SKM-1 (cell line): ENCODE data around the gene SARDH.

ENCODE experiments used
- DNase-seq: peaks from one replicate; lab custom pipeline; 2025; ENCODE audit not compliant: unreplicated experiment; lab: John Stamatoyannopoulos, UW

The SARDH gene, protein sequence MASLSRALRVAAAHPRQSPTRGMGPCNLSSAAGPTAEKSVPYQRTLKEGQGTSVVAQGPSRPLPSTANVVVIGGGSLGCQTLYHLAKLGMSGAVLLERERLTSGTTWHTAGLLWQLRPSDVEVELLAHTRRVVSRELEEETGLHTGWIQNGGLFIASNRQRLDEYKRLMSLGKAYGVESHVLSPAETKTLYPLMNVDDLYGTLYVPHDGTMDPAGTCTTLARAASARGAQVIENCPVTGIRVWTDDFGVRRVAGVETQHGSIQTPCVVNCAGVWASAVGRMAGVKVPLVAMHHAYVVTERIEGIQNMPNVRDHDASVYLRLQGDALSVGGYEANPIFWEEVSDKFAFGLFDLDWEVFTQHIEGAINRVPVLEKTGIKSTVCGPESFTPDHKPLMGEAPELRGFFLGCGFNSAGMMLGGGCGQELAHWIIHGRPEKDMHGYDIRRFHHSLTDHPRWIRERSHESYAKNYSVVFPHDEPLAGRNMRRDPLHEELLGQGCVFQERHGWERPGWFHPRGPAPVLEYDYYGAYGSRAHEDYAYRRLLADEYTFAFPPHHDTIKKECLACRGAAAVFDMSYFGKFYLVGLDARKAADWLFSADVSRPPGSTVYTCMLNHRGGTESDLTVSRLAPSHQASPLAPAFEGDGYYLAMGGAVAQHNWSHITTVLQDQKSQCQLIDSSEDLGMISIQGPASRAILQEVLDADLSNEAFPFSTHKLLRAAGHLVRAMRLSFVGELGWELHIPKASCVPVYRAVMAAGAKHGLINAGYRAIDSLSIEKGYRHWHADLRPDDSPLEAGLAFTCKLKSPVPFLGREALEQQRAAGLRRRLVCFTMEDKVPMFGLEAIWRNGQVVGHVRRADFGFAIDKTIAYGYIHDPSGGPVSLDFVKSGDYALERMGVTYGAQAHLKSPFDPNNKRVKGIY

DNA sequence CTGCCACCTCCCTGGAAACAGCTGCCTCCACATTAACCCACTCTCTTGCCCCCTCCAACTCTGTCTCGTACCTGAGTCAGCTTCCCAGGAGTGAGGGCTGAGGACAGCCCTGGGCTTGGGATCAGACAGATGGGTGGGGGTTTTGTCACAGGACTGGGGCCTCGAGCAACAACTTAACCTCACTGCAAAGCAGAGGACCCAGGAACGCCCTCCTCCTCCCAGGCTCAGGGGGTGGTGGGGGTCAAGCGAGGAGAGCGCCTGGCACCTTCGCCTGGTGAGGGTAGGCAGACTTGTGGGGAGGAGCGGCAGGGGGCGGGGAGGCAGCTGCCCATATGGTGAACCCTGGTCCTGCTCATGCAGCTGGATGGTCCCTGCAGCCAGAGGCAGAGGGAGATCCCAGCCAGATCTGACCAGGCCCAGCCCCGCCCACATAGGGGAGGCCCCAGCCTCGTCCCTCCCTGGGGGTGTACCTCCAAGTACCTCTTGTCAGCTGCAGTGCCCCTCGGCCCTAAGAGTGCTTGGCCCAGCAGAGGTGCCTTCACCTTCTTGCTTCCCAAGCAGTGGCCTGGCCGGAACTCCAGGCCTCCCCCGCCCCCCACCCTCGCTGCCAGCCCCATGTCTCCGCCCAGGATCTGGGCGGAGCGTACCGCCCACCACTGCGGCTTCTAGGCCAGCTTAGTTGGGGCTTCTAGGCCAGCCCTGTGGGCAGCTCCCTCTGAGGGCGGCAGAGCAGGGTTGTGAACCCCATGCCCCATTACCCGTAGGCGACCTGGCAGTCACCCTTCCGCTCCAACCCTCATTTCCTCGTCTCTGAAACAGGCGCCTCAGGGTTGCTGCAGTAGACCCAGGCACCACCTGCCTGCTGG lies at the start of gene SARDH:
TSS of gene SARDH (minus strand) at position 579 of the 866 bp plus-strand sequence. CDS start 4,179 bp downstream, outside the sequence.
- no peak for DNase-seq

DNA sequence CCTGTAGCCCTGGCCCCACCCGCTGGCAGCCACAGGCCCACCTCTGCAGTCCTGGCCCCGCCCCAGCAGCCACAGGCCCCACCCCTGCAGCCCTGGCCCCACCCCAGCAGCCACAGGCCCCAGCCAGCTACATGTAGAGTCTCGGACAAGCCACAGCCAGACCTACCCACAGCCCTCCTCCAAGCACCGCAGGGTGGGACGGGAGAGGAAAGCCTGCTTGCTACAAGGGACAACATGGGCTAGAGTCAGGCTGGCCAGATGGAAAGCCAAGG lies 49.5 kb upstream of the SARDH start:
- no peak for DNase-seq

DNA sequence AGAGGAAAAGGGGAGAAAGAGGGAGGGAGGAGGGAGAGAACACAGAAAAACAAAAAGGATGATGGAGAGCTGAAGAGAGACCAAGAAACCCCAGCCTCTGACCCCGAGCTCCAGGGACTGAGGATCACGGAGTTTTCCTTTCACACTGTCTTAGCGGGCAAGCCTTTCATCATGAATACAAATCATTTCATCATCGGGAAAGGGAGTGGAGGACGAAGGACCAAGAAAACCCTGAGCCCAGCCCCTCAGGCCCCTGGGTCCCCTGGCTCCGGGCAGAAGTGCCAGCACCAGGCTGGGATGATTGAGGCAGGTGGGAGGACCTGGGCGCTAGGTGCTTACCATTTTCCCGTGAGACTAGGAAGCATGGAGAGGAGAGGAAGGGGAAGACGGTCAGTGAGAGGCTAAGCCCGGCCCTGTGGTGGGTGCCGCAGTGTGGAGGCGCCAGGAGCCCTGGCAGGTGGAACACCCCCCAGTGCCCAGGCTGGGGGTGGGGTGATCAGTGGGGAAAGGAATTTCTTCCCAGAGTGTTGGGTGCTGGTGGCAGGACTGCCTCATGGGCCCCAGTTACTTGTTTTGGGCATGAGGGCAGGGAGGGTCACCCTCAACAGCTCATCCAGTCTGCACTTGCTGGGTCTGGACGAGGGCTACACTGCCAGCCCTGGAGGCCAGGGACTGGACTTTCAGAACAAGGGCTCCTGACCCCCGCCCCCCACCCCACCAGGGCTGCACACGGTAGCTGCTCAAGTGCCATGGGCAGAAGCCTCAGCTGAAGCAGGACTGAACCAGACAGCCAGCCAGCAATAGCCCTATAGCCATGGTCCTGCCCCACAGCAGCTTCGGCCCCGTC lies 49.0 kb upstream of the SARDH start:
- DNase-seq, result no peak

DNA sequence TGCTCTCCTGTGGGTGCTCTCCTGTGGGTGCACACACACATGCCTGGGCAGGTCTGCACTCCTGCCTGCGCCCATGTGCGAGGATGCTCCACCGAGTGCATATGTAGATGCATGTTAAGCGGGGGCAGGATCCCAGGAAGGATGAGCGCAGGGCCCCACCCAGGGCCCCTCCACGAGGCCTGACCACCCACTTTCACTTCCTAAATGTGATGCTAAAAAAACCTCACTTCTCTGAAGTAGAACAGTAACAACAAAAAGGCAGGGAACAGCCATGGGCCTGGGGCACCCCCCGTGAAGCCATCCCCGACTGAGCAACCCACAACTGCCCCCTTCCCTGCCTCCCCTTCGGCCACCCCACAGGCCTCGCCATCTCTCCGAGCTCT lies 48.2 kb upstream of the SARDH start:
- no peak for DNase-seq

DNA sequence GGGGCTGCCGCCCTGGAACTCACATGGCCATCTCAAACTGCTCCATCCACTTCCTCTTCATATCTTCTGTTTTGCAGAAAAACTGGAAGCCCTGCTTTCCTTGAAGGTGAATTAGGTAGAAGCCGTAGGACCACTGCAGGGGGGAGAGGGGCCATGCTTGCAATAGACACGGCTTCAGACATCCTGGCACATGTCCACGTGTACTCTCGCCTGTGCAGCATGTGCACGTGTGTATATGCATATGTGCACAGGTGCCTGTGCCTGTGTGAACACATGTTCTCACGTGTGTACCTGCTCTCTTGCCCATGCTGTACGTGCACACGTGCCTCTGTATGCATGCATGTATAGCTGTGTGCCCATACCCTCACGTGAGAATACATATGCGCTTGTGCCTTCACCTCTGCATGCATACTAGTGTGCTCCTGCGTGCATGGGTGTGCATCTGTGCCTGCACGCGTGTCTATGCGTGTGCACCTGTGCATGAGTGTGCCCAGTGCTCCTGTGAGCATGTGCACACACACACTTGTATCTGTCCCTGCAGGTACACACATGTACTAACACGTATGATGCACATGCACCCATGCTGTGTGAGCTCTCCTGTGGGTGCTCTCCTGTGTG lies 47.7 kb upstream of the SARDH start:
- DNase-seq, result no peak

DNA sequence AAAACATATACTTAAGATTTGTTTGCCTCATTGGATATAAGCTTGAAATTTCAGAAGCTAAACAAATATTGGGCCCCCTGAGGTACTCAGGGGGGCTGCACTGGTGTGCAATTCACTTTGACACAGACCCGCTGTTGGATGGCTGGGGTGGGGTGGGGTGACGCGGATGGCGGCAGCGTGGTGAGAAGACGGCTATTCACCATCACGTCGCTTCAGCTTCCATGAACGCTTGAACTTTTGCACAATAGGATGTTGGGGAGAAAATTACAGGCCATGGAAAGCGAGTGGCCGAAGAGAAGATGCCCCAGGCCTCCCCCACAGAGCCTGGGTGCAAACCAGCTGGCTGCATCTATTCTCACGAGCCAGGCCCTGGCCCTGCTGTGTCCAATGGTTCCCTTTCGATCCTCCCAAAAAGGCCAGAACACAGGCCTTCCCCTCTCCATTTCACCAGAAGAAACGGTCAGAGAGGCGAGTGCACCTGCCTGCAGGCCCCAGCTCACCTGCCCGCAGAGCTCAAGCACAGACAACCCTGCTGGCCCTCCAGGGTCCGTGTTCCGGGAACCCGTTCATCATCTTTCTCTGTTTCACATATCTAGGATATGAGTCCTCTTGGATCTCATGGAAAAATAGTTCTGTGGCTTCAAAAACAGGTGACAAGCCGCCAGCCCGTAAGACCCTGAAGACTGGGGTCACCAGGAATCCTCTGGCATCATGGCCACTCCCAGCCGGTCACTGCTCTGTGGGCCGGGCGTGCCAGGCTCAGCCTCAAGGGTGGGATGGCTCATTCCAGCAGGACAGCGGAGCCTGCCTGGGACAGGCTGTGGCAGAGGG lies 46.8 kb upstream of the SARDH start:
- no peak for DNase-seq

DNA sequence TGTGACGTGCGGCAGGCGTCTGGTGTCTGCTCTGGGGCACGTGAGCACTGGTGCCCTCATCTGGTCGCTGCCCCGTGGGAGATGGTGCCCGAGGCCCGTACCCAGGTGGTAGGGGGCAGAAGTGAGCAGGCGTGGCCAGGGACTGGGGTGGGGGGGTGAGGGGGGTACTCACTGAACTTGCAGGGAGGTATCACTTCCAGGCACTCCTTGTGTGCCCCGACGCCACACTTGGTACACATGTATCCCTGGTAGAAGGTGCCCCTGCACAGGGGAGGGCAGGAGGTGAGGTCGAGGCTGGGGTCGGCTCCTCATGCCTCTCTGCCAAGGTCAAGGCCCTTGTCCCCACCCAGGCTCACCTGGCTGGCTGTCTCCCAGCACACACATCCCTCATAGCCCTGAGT lies 45.2 kb upstream of the SARDH start:
- DNase-seq, result no peak

DNA sequence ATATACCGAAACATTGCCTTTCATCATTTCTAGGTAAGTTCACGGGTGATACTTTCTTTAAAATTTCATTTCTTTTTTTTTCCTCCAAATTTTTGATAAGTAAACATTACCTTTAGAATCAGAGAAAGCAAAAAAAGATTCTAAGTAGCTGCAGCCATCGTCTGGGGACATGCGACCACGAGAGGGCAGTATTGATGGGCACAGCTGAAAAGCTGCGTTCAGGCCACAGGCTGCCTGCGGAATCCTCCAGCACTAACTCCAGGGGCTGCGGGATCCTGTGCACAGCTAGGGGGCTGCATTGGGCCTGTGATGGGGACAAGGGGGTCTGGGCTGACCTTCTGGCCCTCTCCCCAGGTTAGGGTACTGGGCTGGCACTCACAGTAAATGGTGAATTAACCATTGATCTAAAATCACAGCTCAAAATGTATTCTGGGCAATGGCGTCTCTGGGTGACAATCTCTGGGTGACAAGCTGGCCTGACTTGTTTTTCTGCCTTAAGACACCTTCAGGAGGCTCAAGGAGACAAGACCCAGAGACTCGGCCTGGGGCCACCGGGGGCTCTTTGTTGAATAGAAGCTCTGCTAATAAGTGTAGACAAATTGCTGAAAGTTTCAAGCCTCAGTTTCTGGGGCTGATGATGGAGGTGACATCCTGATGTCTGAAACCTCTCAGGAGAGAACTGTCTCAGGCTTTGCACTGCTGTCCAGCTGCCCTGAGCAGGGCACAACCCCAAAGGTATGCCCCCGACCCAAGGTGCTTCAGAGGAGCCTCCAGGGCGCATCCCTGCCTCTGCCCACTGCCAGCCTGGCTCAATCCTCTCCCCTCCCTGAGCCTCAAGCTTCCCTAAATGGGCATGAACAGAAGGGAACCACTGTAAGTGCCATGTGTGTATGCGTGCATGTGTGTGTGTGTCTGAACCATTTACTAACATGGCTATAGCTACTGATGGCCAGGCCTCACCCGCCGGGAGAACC lies 44.3 kb upstream of the SARDH start:
- peak; percentile 44 for DNase-seq

DNA sequence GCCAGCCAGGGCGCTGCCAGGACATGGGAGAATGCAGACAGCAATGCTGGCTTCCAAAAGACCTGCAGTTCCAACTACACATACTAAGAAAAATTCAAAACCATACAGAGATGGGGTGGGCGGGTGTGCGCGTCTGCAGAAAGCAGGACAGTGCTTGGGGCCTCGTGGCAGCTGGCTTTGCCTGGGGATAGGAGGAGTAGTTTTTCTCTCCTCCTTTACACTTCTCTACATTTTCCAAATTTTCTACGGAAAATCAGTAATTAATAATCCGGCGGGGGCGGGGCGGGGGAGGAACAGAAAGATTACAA lies 43.6 kb upstream of the SARDH start:
- DNase-seq, result no peak

DNA sequence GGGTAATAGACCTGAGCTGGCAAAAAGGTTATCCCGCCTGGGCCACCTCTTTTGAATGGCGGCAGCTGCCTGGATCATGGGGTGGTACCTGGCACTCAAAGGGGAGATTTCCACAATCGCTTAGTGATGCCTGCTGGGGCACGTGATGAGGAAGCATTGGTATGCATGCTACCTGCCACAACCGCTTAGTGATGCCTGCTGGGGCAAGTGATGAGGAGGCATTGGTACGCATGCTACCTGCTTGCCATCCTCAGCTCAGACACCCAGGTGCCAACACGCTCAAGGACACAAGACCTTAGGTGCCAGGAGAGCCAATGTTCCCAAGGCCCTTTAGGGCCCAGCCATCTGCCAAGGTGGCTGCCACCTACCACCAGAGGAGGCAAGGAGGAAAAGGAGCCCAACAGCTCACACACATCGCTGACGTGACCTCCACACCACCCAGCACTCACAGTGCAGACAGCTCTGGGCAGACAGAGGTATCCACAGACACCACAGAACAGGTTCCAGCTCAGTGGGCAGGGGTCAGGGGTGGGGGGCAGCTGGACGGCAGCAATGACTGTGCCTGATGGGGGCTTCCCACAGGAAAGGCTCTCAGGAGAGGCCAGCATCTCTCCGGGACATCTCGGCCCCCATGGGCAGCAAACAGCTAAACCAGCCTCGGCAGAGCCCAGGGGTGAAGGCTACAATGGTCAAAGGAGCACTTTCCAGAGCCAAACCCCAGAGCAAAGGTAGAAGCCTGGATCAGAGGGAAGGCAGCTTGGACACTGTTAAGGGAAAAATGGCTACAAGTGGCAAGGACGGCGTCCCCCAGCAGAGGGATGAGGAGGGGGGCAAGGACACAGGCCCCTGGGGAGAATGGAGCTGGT lies 43.0 kb upstream of the SARDH start:
- no peak for DNase-seq

DNA sequence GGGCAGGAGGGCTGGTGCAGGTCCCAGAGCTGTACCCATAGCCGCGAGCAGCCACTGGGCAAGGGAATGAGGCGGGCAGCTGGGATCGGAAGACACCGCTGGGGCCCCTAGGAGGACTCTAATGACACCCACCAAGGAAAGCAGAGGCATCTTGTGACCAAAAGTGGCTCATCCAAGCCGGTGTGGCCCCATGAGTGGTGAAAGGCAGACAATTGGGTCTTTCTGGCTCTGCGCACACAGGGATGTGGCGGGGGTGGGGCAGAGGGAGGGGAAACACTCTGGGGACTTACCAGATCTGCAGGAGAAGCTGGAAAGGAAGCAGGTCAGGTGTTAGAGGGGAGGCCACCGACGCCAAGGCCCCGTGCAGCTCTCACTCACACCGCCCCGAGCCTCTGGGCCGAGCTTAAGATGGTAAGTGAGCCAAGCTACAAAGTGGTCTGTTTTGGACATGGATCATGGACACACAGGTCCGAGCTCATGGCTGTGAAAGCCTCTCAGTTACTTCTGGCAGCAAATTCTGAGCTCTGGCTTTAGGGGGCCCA lies 42.3 kb upstream of the SARDH start:
- no peak for DNase-seq

DNA sequence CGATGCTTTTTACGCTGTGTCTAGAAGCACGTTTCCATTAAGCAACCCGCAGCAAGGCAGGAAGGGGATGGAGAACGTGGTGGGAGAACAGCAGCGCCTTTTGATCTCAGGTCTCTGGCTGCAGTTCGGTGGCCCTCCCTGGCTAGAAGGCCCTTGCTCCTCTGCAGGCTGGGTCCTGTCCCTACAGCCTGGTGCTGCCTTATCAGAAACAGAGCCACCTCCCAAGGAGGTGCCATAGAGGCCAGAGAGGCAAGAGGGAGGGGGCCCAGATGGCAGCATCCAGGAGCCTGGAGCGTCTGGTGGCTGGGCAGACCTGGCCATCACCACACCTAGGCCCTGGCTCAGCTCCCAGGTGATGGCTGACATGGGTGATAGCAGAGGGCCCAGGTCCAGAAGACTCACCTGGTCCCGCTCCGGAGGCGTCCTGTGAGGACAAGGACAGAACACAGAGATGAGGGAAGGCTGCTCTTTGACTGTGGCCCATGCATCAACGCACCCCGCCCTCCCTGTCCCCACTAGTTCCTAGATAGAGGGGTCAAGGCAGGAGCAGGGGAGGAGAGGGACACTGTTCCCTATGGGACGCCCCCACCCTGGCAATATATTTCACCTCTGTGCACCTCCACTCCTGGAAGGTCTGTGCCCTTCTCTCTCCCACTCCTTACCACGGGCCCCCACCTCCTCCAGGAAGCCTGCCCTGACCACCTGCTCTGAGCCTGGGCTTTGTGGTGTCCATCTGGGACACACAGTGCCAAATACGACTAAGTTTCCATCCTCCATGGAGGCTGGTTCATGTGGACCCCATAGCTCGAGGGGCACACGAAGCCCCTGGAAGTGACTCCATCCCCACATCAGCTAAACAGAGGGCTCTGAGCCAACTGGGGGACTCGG lies 41.6 kb upstream of the SARDH start:
- no peak for DNase-seq

DNA sequence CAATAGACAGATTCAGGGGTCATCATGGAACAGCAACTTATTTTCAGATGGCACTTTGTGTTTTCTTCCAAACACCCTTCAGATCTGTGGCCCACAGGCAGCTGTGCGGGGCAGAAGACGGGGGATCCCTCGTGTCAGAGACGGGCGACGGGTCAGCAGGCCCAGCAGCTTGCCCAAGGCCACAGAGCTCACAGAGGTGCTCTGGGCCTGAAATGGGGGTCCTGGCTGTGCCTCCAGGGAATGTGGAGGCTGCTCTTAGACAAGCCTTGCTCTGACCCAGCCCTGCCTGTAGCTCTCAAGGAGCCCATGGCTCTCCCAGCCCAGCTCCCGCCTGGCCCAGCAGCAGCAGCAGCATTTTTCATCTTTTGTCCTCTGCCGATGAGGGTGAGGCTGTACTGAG lies 40.9 kb upstream of the SARDH start:
- DNase-seq, result no peak

DNA sequence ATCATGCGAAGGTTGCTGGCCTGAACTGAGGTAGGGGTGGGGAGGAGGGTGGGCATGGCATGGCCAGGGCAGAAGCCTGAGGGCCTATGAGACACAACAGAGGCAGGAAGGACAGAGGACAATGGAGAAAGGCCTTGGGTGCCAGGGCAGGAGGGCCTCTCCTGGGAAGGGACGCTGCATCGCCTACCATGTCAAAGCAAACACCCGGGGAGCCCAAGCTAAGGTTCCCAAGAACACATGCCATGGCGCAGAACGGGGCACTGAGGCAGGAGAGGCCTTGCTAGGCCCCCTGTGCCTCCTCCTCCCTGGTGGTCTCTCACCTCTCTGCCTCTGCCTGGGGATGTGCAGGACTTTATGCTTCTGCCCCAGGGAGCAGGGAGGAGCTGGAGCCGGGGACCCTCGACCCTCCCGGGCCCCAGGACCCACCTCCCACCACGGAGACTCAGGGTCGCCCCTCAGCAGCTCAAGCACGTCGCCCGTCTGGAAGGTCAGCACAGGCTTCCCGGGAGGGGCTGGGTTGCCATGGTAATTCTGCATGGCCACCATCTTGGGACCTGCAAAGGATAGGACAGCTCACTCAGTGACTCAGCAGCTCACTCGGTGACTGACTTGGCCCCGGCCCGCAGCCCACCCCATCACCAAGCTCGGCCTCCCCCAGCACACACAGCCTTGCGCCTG lies 40.3 kb upstream of the SARDH start:
- DNase-seq, result no peak

DNA sequence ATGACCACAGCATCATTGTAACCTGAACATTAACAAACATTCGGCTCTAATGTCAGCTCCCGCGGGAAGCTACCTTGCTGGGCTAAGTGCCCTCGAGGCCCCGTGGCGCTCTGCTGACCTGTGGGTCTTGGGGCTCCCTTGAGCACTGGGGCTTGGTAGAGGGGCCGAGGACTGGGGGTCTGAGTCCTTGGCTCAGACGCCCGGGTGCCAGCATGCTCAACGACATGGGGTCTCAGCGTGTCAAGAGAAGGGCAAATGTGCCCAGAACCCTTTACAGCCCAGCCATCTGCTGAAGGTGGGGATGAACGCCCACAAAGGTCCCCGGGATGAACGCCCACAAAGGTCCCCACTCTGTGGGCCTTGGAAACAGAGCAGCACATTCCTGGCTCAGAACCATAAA lies 39.7 kb upstream of the SARDH start:
- no peak for DNase-seq
